Astrocyte (in vitro differentiated cells and primary cell): Measurements from ENCODE around the gene FMO5. TPM values are rescaled to one million over a fixed set of nuclear protein-coding genes. Genes with fewer than 3 reads are reported as not detected.
A peak's percentile ranks its signal among the peaks of the same experiment; 100 is the strongest.

Experiments
- DNase-seq: peaks from one replicate; pipeline ENCODE4 v3.0.0-alpha.2; 2010; ENCODE audit warnings: low read depth
- FAIRE-seq: peaks from 2 replicates; lab custom pipeline; 2011; peaks lifted over from hg19 to GRCh38; lab: Jason Lieb, UNC
- H2AFZ ChIP-seq: 2 replicates; pipeline ENCODE4 v1.6.0; 2012; ENCODE audit warnings: low read depth, low read length, inconsistent platforms
- H3K27ac ChIP-seq: 2 replicates; pipeline ENCODE4 v1.5.1; 2011; ENCODE audit warnings: low read depth, low read length, inconsistent platforms
- H3K27me3 ChIP-seq: 2 replicates; pipeline ENCODE4 v1.6.0; 2011; ENCODE audit warnings: low read length, inconsistent platforms; ENCODE audit not compliant: insufficient read depth
- H3K36me3 ChIP-seq: 2 replicates; pipeline ENCODE4 v1.5.1; 2011; ENCODE audit warnings: low read length, inconsistent platforms; ENCODE audit not compliant: insufficient read depth
- H3K4me1 ChIP-seq: 2 replicates; pipeline ENCODE4 v1.5.1; 2011; ENCODE audit warnings: low read length, inconsistent platforms; ENCODE audit not compliant: insufficient read depth
- H3K4me2 ChIP-seq: 2 replicates; pipeline ENCODE4 v1.6.0; 2012; ENCODE audit warnings: low read length, inconsistent platforms
- H3K4me3 ChIP-seq: 2 replicates; pipeline ENCODE4 v1.5.1; 2011; ENCODE audit warnings: low read depth, mild to moderate bottlenecking, low read length, inconsistent platforms; ENCODE audit not compliant: insufficient read depth
- H3K79me2 ChIP-seq: 2 replicates; pipeline ENCODE4 v1.6.0; 2012; ENCODE audit warnings: mild to moderate bottlenecking, low read length, inconsistent platforms; ENCODE audit not compliant: insufficient read depth
- H3K9ac ChIP-seq: 2 replicates; pipeline ENCODE4 v1.6.0; 2012; ENCODE audit warnings: mild to moderate bottlenecking, low read length, inconsistent platforms
- H3K9me3 ChIP-seq: 2 replicates; pipeline ENCODE4 v1.5.1; 2012; ENCODE audit warnings: low read depth, mild to moderate bottlenecking, low read length, inconsistent platforms; ENCODE audit not compliant: insufficient read depth
- H4K20me1 ChIP-seq: 2 replicates; pipeline ENCODE4 v1.6.0; 2012; ENCODE audit warnings: low read length, inconsistent platforms; ENCODE audit not compliant: insufficient read depth
- H3K27ac Mint-ChIP-seq: one replicate; pipeline ENCODE4 v1.8.0; 2021; ENCODE audit warnings: mild to moderate bottlenecking, mixed read lengths; ENCODE audit not compliant: unreplicated experiment
- H3K27me3 Mint-ChIP-seq: one replicate; pipeline ENCODE4 v1.8.0; 2021; ENCODE audit warnings: low read depth, mixed read lengths; ENCODE audit not compliant: unreplicated experiment
- H3K36me3 Mint-ChIP-seq: one replicate; pipeline ENCODE4 v1.8.0; 2021; ENCODE audit warnings: low read depth, mixed read lengths; ENCODE audit not compliant: unreplicated experiment
- H3K4me1 Mint-ChIP-seq: one replicate; pipeline ENCODE4 v1.8.0; 2021; ENCODE audit warnings: low read depth, mixed read lengths; ENCODE audit not compliant: unreplicated experiment
- H3K4me3 Mint-ChIP-seq: one replicate; pipeline ENCODE4 v1.8.0; 2021; ENCODE audit warnings: mild to moderate bottlenecking, moderate library complexity, mixed read lengths; ENCODE audit not compliant: unreplicated experiment
- H3K9me3 Mint-ChIP-seq: one replicate; pipeline ENCODE4 v1.8.0; 2021; ENCODE audit warnings: mild to moderate bottlenecking, mixed read lengths; ENCODE audit not compliant: unreplicated experiment
- EZH2 ChIP-seq: IDR thresholded peaks from 2 replicates; pipeline ENCODE4 v1.6.1; 2012; ENCODE audit warnings: mild to moderate bottlenecking, low read length, inconsistent platforms; ENCODE audit not compliant: insufficient read depth
- total RNA-seq: library from RNA; stranded (reverse); gene quantifications from 2 replicates; pipeline ENCODE4 v1.2.1, GENCODE V29; 2021
- TF ChIP-seq, protein P1 (sequence below): IDR thresholded peaks from 2 replicates; pipeline ENCODE4 v1.5.1; 2011; ENCODE audit warnings: low read depth, mild to moderate bottlenecking, inconsistent platforms, low read length, moderate library complexity; ENCODE audit not compliant: insufficient read depth

Gene FMO5
- total RNA-seq, 1 donor from 2014 or later: 1.0 TPM

DNA sequence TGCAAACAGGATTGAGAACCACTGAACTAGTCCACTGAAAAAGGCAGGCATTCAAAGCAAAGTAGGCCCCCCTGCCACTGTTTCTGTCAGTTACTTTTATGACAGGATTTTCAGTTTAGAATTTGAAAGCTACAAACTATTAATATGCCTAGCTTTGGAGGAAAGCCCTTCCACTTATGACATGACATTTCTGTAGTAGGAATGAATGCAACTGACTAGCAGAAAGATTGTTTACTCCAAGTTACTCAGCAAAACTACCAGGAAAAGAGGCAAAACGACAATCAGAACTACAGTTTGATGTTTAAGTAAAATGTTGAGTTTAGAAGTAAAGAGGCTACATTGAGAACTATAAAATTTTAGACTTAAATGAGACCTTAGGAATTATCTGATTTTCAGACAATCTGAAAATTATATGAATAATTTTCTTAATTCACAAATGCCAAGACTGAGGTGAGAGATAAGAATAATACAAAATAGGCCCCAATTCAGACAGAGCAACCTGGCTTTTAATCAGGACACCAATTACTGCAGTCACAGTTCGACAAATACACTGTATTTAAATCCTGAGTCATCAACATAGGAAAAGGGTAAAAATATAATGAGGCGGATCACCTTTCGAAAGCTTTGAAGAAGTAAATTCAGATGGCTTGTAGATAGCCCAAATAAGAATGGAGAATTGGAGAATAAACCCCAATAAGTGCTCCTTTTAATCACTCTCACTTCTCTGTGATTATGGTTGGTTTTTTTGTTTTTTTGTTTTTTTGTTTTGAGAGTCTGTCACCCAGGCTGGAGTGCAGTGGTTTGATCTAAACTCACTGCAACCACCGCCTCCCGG, 55.1 kb downstream of the FMO5 start:
- Histone ChIP-seq H3K36me3 (peaks cover 7% of the 10 kb centered on the region), H3K4me2 (peak overlapping the region; percentile 85), H3K79me2 (peaks cover 70% of the 10 kb centered on the region), H3K9me3 (no peaks in the 10 kb centered on the region), H4K20me1 (no peaks in the 10 kb centered on the region), H3K4me1 (peaks cover 37% of the 10 kb centered on the region), H3K9ac (peak overlapping the region; percentile 94), H3K4me3 (peak overlapping the region; percentile 88), H3K27ac (peak overlapping the region; percentile 93), H3K27me3 (no peaks in the 10 kb centered on the region), H2AFZ (no peak overlapping the region)
- TF ChIP-seq EZH2: no peak
- TF ChIP-seq, protein P1, sequence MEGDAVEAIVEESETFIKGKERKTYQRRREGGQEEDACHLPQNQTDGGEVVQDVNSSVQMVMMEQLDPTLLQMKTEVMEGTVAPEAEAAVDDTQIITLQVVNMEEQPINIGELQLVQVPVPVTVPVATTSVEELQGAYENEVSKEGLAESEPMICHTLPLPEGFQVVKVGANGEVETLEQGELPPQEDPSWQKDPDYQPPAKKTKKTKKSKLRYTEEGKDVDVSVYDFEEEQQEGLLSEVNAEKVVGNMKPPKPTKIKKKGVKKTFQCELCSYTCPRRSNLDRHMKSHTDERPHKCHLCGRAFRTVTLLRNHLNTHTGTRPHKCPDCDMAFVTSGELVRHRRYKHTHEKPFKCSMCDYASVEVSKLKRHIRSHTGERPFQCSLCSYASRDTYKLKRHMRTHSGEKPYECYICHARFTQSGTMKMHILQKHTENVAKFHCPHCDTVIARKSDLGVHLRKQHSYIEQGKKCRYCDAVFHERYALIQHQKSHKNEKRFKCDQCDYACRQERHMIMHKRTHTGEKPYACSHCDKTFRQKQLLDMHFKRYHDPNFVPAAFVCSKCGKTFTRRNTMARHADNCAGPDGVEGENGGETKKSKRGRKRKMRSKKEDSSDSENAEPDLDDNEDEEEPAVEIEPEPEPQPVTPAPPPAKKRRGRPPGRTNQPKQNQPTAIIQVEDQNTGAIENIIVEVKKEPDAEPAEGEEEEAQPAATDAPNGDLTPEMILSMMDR: no peak
- H3K4me1 Mint-ChIP-seq: peaks cover 38% of the 10 kb centered on the region
- H3K9me3 Mint-ChIP-seq: peaks cover 3% of the 10 kb centered on the region
- H3K36me3 Mint-ChIP-seq: peaks cover 6% of the 10 kb centered on the region
- peak overlapping the region; percentile 98 for H3K4me3 Mint-ChIP-seq
- no peaks in the 10 kb centered on the region for H3K27me3 Mint-ChIP-seq
- no peak for DNase-seq
- FAIRE-seq: no peak
- peak overlapping the region; percentile 100 for H3K27ac Mint-ChIP-seq

- peak overlapping the region; percentile 88 for H3K4me3 ChIP-seq
- Mint-ChIP-seq H3K27ac (peak overlapping the region; percentile 100), H3K4me1 (peaks cover 36% of the 10 kb centered on the region), H3K36me3 (peaks cover 10% of the 10 kb centered on the region), H3K27me3 (no peaks in the 10 kb centered on the region), H3K4me3 (peak overlapping the region; percentile 98), H3K9me3 (peaks cover 3% of the 10 kb centered on the region)
- H3K27ac ChIP-seq: peak overlapping the region; percentile 93
- no peaks in the 10 kb centered on the region for H3K9me3 ChIP-seq
- peaks cover 37% of the 10 kb centered on the region for H3K4me1 ChIP-seq
- peaks cover 78% of the 10 kb centered on the region for H3K79me2 ChIP-seq
- peak overlapping the region; percentile 85 for H3K4me2 ChIP-seq
- peak; percentile 51 for DNase-seq
- H3K27me3 ChIP-seq: no peaks in the 10 kb centered on the region
- H3K9ac ChIP-seq: peak overlapping the region; percentile 94
- FAIRE-seq: no peak
- H2AFZ ChIP-seq: no peak overlapping the region
- peaks cover 7% of the 10 kb centered on the region for H3K36me3 ChIP-seq
- H4K20me1 ChIP-seq: no peaks in the 10 kb centered on the region
- TF ChIP-seq, protein P1: no peak
- no peak for TF ChIP-seq EZH2
Measured at GRCh38 chr1:147169171-147169570, 56.0 kb downstream of the FMO5 start.

DNA sequence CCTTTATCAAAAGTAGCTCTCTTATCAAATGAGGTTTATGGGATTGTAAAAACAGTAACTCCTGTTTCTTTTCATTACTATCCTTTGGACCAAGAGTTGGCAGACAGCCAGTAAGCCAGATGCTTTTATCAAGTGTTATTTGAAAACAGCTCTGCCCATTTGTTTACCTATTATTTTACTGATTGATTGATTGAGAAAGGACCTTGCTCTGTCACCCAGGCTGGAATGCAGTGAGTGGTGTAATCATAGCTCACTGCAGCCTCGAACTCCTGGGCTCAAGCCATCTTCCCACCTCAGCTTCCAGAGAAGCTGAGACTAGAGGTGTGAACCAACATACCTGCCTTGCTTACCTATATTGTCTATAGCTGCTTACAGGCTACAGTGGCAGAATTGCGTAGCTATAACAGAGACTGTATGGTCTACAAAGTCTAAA, 56.5 kb downstream of the FMO5 start:
- H3K4me1 Mint-ChIP-seq: peaks cover 36% of the 10 kb centered on the region
- H3K27ac ChIP-seq: peak overlapping the region; percentile 93
- no peaks in the 10 kb centered on the region for H3K9me3 ChIP-seq
- no peak overlapping the region for H2AFZ ChIP-seq
- H3K27ac Mint-ChIP-seq: peak overlapping the region; percentile 100
- FAIRE-seq (no peak), DNase-seq (peak; percentile 36)
- no peaks in the 10 kb centered on the region for H4K20me1 ChIP-seq
- peaks cover 11% of the 10 kb centered on the region for H3K36me3 Mint-ChIP-seq
- H3K79me2 ChIP-seq: peaks cover 78% of the 10 kb centered on the region
- H3K4me3 Mint-ChIP-seq: peak overlapping the region; percentile 98
- peak overlapping the region; percentile 85 for H3K4me2 ChIP-seq
- TF ChIP-seq, protein P1: no peak
- TF ChIP-seq EZH2: no peak
- H3K27me3 Mint-ChIP-seq: no peaks in the 10 kb centered on the region
- H3K36me3 ChIP-seq: peaks cover 7% of the 10 kb centered on the region
- peaks cover 3% of the 10 kb centered on the region for H3K9me3 Mint-ChIP-seq
- peak overlapping the region; percentile 72 for H3K9ac ChIP-seq
- H3K4me3 ChIP-seq: no peak overlapping the region
- no peaks in the 10 kb centered on the region for H3K27me3 ChIP-seq
- H3K4me1 ChIP-seq: peaks cover 37% of the 10 kb centered on the region
